Neural cell (in vitro differentiated cells): ENCODE results near the gene C16orf96. TPM values are rescaled to one million over a fixed set of nuclear protein-coding genes. Genes with fewer than 3 reads are reported as not detected.

Experiments
- H2AFZ ChIP-seq: fragments of 200-600, 300-800 bp; sonication (generic), shearing (Covaris generic); 2 replicates; pipeline ENCODE4 v1.6.0; 2014; ENCODE audit warnings: low read depth, mild to moderate bottlenecking, antibody characterized with exemption, low read length, moderate library complexity
- H3F3A ChIP-seq: fragments of 200-600 bp; shearing (Covaris generic); 2 replicates; pipeline ENCODE4 v1.6.1; 2016; ENCODE audit warnings: mild to moderate bottlenecking, moderate library complexity, mixed read lengths, antibody characterized with exemption, low read length; ENCODE audit not compliant: insufficient read depth, poor library complexity, severe bottlenecking
- H3K27ac ChIP-seq: fragments of 200-600, 300-800 bp; sonication (generic), shearing (Covaris generic); 2 replicates; pipeline ENCODE4 v1.5.1; 2014; ENCODE audit warnings: mild to moderate bottlenecking, low read length, moderate library complexity
- H3K27me3 ChIP-seq: fragments of 300-800, 200-600 bp; sonication (generic), shearing (Covaris generic); 2 replicates; pipeline ENCODE4 v1.6.0; 2014; ENCODE audit warnings: mild to moderate bottlenecking, low read depth, low read length, moderate library complexity; ENCODE audit not compliant: insufficient read depth
- H3K36me3 ChIP-seq: fragments of 300-800, 200-600 bp; sonication (generic), shearing (Covaris generic); 2 replicates; pipeline ENCODE4 v1.5.1; 2014; ENCODE audit warnings: mild to moderate bottlenecking, antibody characterized with exemption, low read length, moderate library complexity; ENCODE audit not compliant: insufficient read depth
- H3K4me2 ChIP-seq: fragments of 300-800, 200-600 bp; sonication (generic), shearing (Covaris generic); 2 replicates; pipeline ENCODE4 v1.6.0; 2014; ENCODE audit warnings: mild to moderate bottlenecking, low read length
- H3K4me3 ChIP-seq: fragments of 300-800, 200-600 bp; sonication (generic), shearing (Covaris generic); 2 replicates; pipeline ENCODE4 v1.5.1; 2014; ENCODE audit warnings: mild to moderate bottlenecking, low read length, moderate library complexity
- H3K79me2 ChIP-seq: fragments of 200-600 bp; shearing (Covaris generic); replicated peaks from 2 replicates; pipeline ENCODE4 v1.6.0; 2014; ENCODE audit warnings: mild to moderate bottlenecking, low read length, moderate library complexity; ENCODE audit not compliant: insufficient read depth
- H3K9ac ChIP-seq: fragments of 300-800, 200-600 bp; sonication (generic), shearing (Covaris generic); 2 replicates; pipeline ENCODE4 v1.6.1; 2016; ENCODE audit warnings: mild to moderate bottlenecking, low read length, mixed read lengths
- H3K9me2 ChIP-seq: fragments of 200-600 bp; shearing (Covaris generic); 2 replicates; pipeline ENCODE4 v1.6.1; 2016; ENCODE audit warnings: mild to moderate bottlenecking, low read length, mixed read lengths; ENCODE audit not compliant: insufficient read depth
- H3K9me3 ChIP-seq: fragments of 200-600, 300-800 bp; sonication (generic), shearing (Covaris generic); 2 replicates; pipeline ENCODE4 v1.6.1; 2016; ENCODE audit warnings: mild to moderate bottlenecking, mixed run types, low read length, moderate library complexity, mixed read lengths
- H4K20me1 ChIP-seq: fragments of 200-600 bp; shearing (Covaris generic); 2 replicates; pipeline ENCODE4 v1.6.1; 2016; ENCODE audit warnings: mild to moderate bottlenecking, mixed run types; ENCODE audit not compliant: insufficient read depth
- EP300 ChIP-seq: fragments of 450-650 bp; conservative IDR thresholded peaks from 2 replicates; pipeline ENCODE4 v1.6.1; 2014; ENCODE audit warnings: antibody characterized with exemption, mild to moderate bottlenecking, moderate library complexity; ENCODE audit not compliant: poor library complexity, severe bottlenecking
- EZH2 ChIP-seq: fragments of 200-600, 300-800 bp; shearing (Covaris generic), sonication (generic); IDR thresholded peaks from 2 replicates; pipeline ENCODE4 v1.6.1; 2014; ENCODE audit warnings: antibody characterized with exemption, low read length, borderline replicate concordance, mild to moderate bottlenecking; ENCODE audit not compliant: insufficient read depth, poor library complexity, severe bottlenecking
- MXI1 ChIP-seq: fragments of 450-650 bp; conservative IDR thresholded peaks from 2 replicates; pipeline ENCODE4 v1.6.1; 2014; ENCODE audit warnings: antibody characterized with exemption, mild to moderate bottlenecking; ENCODE audit not compliant: poor library complexity, severe bottlenecking
- POLR2AphosphoS5 ChIP-seq: IDR thresholded peaks from 2 replicates; pipeline ENCODE4 v1.6.1; 2012
- RAD21 ChIP-seq: fragments of 450-650 bp; conservative IDR thresholded peaks from 2 replicates; pipeline ENCODE4 v1.6.1; 2014; ENCODE audit warnings: antibody characterized with exemption, mild to moderate bottlenecking, moderate library complexity
- SMC3 ChIP-seq: fragments of 450-650 bp; conservative IDR thresholded peaks from 2 replicates; pipeline ENCODE4 v1.6.1; 2014; ENCODE audit warnings: antibody characterized with exemption, mild to moderate bottlenecking, moderate library complexity; ENCODE audit not compliant: poor library complexity
- TAF1 ChIP-seq: IDR thresholded peaks from 2 replicates; pipeline ENCODE4 v1.6.1; 2012; ENCODE audit warnings: low read depth
- polyA plus RNA-seq: library from polyadenylated mRNA; depleted of rRNA; stranded (reverse); fragments of >200 nt; gene quantifications from 2 replicates; pipeline ENCODE4 v1.2.3, GENCODE V29; 2014
- TF ChIP-seq, protein P1 (sequence below): IDR thresholded peaks from 2 replicates; pipeline ENCODE4 v1.6.1; 2012; ENCODE audit warnings: borderline replicate concordance
- TF ChIP-seq, protein P2 (sequence below): fragments of 450-650 bp; IDR thresholded peaks from 2 replicates; pipeline ENCODE4 v1.5.1; 2014; ENCODE audit warnings: antibody characterized with exemption, mild to moderate bottlenecking, moderate library complexity; ENCODE audit not compliant: poor library complexity, severe bottlenecking

C16orf96 gene
- polyA plus RNA-seq, 1 donor from 2014 or later: 0.21 TPM

DNA sequence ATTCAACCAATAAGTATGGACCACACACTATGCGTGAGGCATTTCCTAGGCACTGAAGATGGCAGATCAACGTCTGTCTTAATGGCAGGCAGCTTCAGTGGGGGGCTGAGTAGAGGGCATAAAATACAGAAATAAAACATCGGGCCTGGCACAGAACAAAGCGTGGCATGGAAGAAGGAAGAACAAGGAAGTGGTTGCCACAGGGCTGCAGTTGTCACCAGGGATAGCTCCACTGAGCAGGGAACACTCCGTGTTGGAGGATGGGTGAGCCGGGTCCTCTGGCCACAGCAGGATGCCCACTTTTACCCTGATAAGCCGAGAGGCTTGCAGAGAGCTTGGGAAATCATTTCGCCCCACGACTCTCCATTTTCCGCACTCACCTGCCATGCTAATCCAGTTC, 23.9 kb upstream of the C16orf96 start:
- H3K9me2 ChIP-seq: no peaks in the 10 kb centered on the region
- no peaks in the 10 kb centered on the region for H3F3A ChIP-seq
- H3K4me2 ChIP-seq: no peak overlapping the region
- no peak for TF ChIP-seq EP300
- no peak for TF ChIP-seq SMC3
- no peak for TF ChIP-seq MXI1
- no peak for TF ChIP-seq TAF1
- TF ChIP-seq POLR2AphosphoS5: no peak
- TF ChIP-seq, protein P1, sequence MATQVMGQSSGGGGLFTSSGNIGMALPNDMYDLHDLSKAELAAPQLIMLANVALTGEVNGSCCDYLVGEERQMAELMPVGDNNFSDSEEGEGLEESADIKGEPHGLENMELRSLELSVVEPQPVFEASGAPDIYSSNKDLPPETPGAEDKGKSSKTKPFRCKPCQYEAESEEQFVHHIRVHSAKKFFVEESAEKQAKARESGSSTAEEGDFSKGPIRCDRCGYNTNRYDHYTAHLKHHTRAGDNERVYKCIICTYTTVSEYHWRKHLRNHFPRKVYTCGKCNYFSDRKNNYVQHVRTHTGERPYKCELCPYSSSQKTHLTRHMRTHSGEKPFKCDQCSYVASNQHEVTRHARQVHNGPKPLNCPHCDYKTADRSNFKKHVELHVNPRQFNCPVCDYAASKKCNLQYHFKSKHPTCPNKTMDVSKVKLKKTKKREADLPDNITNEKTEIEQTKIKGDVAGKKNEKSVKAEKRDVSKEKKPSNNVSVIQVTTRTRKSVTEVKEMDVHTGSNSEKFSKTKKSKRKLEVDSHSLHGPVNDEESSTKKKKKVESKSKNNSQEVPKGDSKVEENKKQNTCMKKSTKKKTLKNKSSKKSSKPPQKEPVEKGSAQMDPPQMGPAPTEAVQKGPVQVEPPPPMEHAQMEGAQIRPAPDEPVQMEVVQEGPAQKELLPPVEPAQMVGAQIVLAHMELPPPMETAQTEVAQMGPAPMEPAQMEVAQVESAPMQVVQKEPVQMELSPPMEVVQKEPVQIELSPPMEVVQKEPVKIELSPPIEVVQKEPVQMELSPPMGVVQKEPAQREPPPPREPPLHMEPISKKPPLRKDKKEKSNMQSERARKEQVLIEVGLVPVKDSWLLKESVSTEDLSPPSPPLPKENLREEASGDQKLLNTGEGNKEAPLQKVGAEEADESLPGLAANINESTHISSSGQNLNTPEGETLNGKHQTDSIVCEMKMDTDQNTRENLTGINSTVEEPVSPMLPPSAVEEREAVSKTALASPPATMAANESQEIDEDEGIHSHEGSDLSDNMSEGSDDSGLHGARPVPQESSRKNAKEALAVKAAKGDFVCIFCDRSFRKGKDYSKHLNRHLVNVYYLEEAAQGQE: no peak
- TF ChIP-seq EZH2: no peak
- no peak for TF ChIP-seq RAD21
- TF ChIP-seq, protein P2, sequence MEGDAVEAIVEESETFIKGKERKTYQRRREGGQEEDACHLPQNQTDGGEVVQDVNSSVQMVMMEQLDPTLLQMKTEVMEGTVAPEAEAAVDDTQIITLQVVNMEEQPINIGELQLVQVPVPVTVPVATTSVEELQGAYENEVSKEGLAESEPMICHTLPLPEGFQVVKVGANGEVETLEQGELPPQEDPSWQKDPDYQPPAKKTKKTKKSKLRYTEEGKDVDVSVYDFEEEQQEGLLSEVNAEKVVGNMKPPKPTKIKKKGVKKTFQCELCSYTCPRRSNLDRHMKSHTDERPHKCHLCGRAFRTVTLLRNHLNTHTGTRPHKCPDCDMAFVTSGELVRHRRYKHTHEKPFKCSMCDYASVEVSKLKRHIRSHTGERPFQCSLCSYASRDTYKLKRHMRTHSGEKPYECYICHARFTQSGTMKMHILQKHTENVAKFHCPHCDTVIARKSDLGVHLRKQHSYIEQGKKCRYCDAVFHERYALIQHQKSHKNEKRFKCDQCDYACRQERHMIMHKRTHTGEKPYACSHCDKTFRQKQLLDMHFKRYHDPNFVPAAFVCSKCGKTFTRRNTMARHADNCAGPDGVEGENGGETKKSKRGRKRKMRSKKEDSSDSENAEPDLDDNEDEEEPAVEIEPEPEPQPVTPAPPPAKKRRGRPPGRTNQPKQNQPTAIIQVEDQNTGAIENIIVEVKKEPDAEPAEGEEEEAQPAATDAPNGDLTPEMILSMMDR: no peak
- no peak overlapping the region for H3K4me3 ChIP-seq
- H3K9me3 ChIP-seq: no peaks in the 10 kb centered on the region
- H3K27ac ChIP-seq: no peak overlapping the region
- H4K20me1 ChIP-seq: no peaks in the 10 kb centered on the region
- no peak overlapping the region for H3K9ac ChIP-seq
- H2AFZ ChIP-seq: no peak overlapping the region
- H3K79me2 ChIP-seq: peaks cover 22% of the 10 kb centered on the region
- no peaks in the 10 kb centered on the region for H3K27me3 ChIP-seq
- H3K36me3 ChIP-seq: no peaks in the 10 kb centered on the region

DNA sequence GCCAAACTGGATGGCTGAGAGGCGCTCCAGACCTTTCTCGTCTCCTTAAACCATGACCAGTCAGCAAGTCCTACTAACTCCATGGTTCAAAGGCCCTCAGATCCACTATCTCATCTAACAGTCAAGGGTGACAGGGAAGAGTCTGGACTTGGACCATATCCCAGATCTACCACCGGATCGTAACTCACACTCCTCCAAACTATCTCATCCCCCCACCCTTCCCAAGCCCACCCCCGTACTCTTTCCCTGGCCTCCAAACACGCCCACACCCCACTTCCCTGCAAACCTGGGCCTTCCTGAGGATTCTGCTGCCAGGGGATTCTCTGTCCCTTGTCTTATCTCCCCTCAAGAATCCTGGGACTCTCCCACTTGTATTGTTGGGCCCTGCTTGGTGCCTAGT, 22.6 kb upstream of the C16orf96 start:
- H3K9me3 ChIP-seq: no peaks in the 10 kb centered on the region
- H3K9me2 ChIP-seq: no peaks in the 10 kb centered on the region
- no peak for TF ChIP-seq POLR2AphosphoS5
- H4K20me1 ChIP-seq: no peaks in the 10 kb centered on the region
- H3K4me2 ChIP-seq: no peak overlapping the region
- H3K27me3 ChIP-seq: no peaks in the 10 kb centered on the region
- H3K36me3 ChIP-seq: no peaks in the 10 kb centered on the region
- H3F3A ChIP-seq: no peaks in the 10 kb centered on the region
- no peak overlapping the region for H3K9ac ChIP-seq
- no peak overlapping the region for H2AFZ ChIP-seq
- no peak overlapping the region for H3K4me3 ChIP-seq
- no peak overlapping the region for H3K27ac ChIP-seq
- H3K79me2 ChIP-seq: peaks cover 30% of the 10 kb centered on the region
